ENCODE results near the gene BNIP3. TPM values are rescaled to one million over a fixed set of nuclear protein-coding genes. Genes with fewer than 3 reads are reported as not detected.

The BNIP3 gene
- total RNA-seq, 1 experiment from 2014 or later = 113 TPM

DNA sequence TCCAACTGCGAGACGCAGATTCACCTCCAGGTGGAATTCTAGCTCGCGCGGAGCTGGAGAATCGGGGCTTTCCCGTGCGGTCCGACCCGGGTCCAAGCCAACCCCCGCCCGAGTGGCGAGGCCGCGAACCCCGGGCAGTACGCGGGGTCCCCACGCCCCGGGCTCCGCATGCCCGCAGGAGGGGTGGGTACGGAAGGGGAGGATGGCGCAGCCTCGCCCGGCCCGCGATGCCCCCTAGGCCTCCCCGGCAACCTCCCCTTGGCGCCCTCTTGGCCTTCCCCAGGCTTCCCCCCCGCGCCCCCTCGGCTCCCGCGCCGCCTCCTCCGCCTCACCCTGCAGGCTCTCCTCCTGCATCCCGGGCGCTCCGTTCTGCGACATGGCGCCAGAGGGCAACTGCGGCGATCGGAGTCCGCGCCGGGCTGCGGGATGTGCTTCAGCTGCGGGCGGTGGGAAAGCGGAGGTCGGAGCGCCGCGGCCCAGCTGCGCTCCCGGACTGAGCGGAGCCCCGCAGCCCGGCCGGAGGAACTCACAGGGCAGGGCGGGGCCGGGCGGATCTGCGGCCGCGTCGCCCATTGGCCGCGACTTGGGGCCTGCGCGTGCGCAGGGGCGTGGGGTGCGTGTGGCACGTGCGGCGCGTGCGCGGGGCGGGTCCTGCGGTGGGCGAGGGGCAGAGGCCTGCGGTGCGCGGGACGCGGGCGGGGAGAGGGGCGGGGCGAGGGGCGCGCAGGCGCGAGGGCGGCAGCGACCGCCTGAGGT is at the start of gene BNIP3 (continued):
- TF ChIP-seq ETV6 (CRISPR knock-in tag; IDR thresholded peaks at IDR 0.05) (peak; percentile 89), ESRRA (CRISPR knock-in tag; IDR thresholded peaks at IDR 0.05; ENCODE audit: borderline replicate concordance) (peak; percentile 91), CREM (CRISPR knock-in tag; IDR thresholded peaks at IDR 0.05) (peak; percentile 74; the same call in 1 of the 2 replicates)
- TF ChIP-seq, protein P1, sequence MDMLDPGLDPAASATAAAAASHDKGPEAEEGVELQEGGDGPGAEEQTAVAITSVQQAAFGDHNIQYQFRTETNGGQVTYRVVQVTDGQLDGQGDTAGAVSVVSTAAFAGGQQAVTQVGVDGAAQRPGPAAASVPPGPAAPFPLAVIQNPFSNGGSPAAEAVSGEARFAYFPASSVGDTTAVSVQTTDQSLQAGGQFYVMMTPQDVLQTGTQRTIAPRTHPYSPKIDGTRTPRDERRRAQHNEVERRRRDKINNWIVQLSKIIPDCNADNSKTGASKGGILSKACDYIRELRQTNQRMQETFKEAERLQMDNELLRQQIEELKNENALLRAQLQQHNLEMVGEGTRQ (CRISPR knock-in tag; IDR thresholded peaks at IDR 0.05) = peak; percentile 87
- TF ChIP-seq, protein P2, sequence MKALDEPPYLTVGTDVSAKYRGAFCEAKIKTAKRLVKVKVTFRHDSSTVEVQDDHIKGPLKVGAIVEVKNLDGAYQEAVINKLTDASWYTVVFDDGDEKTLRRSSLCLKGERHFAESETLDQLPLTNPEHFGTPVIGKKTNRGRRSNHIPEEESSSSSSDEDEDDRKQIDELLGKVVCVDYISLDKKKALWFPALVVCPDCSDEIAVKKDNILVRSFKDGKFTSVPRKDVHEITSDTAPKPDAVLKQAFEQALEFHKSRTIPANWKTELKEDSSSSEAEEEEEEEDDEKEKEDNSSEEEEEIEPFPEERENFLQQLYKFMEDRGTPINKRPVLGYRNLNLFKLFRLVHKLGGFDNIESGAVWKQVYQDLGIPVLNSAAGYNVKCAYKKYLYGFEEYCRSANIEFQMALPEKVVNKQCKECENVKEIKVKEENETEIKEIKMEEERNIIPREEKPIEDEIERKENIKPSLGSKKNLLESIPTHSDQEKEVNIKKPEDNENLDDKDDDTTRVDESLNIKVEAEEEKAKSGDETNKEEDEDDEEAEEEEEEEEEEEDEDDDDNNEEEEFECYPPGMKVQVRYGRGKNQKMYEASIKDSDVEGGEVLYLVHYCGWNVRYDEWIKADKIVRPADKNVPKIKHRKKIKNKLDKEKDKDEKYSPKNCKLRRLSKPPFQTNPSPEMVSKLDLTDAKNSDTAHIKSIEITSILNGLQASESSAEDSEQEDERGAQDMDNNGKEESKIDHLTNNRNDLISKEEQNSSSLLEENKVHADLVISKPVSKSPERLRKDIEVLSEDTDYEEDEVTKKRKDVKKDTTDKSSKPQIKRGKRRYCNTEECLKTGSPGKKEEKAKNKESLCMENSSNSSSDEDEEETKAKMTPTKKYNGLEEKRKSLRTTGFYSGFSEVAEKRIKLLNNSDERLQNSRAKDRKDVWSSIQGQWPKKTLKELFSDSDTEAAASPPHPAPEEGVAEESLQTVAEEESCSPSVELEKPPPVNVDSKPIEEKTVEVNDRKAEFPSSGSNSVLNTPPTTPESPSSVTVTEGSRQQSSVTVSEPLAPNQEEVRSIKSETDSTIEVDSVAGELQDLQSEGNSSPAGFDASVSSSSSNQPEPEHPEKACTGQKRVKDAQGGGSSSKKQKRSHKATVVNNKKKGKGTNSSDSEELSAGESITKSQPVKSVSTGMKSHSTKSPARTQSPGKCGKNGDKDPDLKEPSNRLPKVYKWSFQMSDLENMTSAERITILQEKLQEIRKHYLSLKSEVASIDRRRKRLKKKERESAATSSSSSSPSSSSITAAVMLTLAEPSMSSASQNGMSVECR (CRISPR knock-in tag; IDR thresholded peaks at IDR 0.05; ENCODE audit: borderline replicate concordance) = peak; percentile 66
- TF ChIP-seq, protein P3, sequence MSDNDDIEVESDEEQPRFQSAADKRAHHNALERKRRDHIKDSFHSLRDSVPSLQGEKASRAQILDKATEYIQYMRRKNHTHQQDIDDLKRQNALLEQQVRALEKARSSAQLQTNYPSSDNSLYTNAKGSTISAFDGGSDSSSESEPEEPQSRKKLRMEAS (CRISPR knock-in tag; IDR thresholded peaks at IDR 0.05) = peak; percentile 76; the same call in 1 of the 2 replicates

DNA sequence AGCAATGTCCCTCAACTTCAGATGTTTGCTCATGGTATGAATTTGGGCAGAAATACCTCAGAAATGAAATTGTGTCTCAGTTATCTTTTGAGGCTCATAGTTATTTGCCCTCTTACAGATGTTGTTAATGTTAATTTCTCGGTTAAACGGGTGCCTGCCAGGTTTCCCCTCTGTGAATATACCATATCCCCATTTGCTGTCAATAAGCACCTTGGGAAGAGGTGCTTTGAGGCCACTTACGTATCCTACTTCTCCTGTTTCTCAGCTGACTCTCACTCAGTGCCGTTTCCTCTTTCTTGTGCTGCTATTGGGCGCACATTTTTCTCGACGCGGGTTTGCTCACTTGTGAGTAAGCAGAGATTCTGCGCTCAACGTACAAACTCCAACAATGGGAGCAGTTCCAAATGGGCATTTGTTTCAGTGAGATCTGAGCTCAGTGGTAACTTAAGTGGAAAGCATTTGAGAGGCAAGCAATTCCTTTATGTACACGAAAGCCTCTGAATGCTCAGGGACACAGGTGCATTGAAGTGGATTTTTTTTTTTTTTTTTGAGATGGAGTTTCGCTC is 49.3 kb upstream of the BNIP3 start:
- H3K4me3 Mint-ChIP-seq = no peak overlapping the region
- POLR2A ChIA-PET = no interaction called here
- no peaks in the 10 kb centered on the region for H3K36me3 Mint-ChIP-seq
- TF ChIP-seq ELF4 (CRISPR knock-in tag; IDR thresholded peaks at IDR 0.05; ENCODE audit: low read depth) = no peak
- TF ChIP-seq, protein P4, sequence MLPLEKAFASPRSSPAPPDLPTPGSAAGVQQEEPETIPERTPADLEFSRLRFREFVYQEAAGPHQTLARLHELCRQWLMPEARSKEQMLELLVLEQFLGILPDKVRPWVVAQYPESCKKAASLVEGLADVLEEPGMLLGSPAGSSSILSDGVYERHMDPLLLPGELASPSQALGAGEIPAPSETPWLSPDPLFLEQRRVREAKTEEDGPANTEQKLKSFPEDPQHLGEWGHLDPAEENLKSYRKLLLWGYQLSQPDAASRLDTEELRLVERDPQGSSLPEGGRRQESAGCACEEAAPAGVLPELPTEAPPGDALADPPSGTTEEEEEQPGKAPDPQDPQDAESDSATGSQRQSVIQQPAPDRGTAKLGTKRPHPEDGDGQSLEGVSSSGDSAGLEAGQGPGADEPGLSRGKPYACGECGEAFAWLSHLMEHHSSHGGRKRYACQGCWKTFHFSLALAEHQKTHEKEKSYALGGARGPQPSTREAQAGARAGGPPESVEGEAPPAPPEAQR (CRISPR knock-in tag; IDR thresholded peaks at IDR 0.05) = no peak
- TF ChIP-seq ATF1 (CRISPR knock-in tag; IDR thresholded peaks at IDR 0.05) = no peak
- no peak for TF ChIP-seq ZNF232 (CRISPR knock-in tag; IDR thresholded peaks at IDR 0.05)
- CTCF ChIA-PET = interaction anchor here (1.3 kb wide), 1 partner anchor 8 kb away, joined by 6 read pairs; no protein-coding TSS in a partner anchor
- DNase-seq (ENCODE audit: low spot score) (no peak), ATAC-seq (no peak)
- H3K27me3 Mint-ChIP-seq (ENCODE audit: low read depth) = peaks cover 39% of the 10 kb centered on the region
- no peak overlapping the region for H3K27ac Mint-ChIP-seq
- H3K9me3 Mint-ChIP-seq = peaks cover 9% of the 10 kb centered on the region
- peaks cover 8% of the 10 kb centered on the region for H3K4me1 Mint-ChIP-seq

DNA sequence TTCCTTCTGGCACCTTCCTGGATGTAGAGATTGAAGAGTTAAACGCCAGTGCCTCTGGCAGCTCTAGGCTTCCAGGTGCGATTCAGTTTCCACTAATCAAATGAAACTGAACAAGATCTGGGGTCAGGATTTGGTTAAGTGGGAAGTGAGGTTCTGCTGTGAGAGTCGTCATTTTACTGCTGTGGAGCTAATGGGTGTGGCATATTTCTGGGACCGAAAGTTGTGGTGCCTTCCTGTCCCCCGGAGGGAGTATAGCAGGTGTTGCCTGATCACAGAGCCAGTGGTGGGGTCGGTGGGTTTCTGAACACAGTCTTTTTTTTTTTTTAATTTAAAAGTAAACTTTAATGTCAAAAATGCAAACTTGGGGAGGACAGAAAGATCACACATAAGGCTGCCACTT is 47.0 kb upstream of the BNIP3 start:
- no peak overlapping the region for H3K4me3 Mint-ChIP-seq
- peaks cover 9% of the 10 kb centered on the region for H3K9me3 Mint-ChIP-seq
- H3K36me3 Mint-ChIP-seq = no peaks in the 10 kb centered on the region
- ChIA-PET POLR2A (interaction anchor here (0.5 kb wide), 1 partner anchor 15 kb away, joined by 6 read pairs; no protein-coding TSS in a partner anchor), CTCF (no interaction called here)
- no peak for DNase-seq (ENCODE audit: low spot score)
- no peaks in the 10 kb centered on the region; the same call in 1 of the 2 replicates for H3K4me1 Mint-ChIP-seq
- no peak for ATAC-seq
- peaks cover 27% of the 10 kb centered on the region for H3K27me3 Mint-ChIP-seq (ENCODE audit: low read depth)
- no peak overlapping the region for H3K27ac Mint-ChIP-seq
- TF ChIP-seq GABPB1 (CRISPR knock-in tag; IDR thresholded peaks at IDR 0.05) = no peak

DNA sequence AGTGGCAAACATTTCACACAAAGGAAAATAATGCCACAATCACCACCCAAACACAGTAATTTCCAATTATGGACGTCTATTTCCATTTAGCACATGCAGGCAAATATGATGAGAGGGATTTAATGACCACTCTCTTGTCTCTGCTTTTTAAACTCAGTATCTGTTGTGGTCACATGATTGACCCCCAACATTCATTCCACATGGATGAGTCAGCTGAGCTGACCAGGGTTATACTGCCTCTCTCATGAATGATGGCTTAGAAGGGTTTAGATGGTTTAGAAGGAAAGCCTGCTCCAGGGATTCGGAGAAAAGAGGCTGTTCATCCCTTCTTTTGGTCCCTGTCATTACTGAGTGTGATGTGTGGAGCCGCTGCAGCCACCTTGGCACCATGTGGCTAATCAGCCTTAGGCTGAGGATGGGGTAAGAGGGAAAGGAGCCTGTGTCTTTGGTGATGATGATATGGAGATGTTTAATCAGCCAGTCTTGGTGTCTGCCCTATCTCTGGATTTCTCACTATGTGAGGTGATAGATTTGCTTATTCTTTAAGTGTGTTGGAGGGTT is 45.8 kb upstream of the BNIP3 start:
- Mint-ChIP-seq H3K4me3 (no peak overlapping the region), H3K27ac (no peak overlapping the region), H3K4me1 (peaks cover 8% of the 10 kb centered on the region), H3K36me3 (no peaks in the 10 kb centered on the region), H3K9me3 (peaks cover 9% of the 10 kb centered on the region), H3K27me3 (ENCODE audit: low read depth) (peaks cover 25% of the 10 kb centered on the region)
- CTCF ChIA-PET = no interaction called here
- no peak for DNase-seq (ENCODE audit: low spot score)
- POLR2A ChIA-PET = no interaction called here
- no peak for ATAC-seq
- TF ChIP-seq, protein P5, sequence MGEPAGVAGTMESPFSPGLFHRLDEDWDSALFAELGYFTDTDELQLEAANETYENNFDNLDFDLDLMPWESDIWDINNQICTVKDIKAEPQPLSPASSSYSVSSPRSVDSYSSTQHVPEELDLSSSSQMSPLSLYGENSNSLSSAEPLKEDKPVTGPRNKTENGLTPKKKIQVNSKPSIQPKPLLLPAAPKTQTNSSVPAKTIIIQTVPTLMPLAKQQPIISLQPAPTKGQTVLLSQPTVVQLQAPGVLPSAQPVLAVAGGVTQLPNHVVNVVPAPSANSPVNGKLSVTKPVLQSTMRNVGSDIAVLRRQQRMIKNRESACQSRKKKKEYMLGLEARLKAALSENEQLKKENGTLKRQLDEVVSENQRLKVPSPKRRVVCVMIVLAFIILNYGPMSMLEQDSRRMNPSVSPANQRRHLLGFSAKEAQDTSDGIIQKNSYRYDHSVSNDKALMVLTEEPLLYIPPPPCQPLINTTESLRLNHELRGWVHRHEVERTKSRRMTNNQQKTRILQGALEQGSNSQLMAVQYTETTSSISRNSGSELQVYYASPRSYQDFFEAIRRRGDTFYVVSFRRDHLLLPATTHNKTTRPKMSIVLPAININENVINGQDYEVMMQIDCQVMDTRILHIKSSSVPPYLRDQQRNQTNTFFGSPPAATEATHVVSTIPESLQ (CRISPR knock-in tag; IDR thresholded peaks at IDR 0.05) = no peak
- no peak for TF ChIP-seq KAT7 (CRISPR knock-in tag; IDR thresholded peaks at IDR 0.05; ENCODE audit: borderline replicate concordance)
- TF ChIP-seq, protein P6, sequence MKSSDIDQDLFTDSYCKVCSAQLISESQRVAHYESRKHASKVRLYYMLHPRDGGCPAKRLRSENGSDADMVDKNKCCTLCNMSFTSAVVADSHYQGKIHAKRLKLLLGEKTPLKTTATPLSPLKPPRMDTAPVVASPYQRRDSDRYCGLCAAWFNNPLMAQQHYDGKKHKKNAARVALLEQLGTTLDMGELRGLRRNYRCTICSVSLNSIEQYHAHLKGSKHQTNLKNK (CRISPR knock-in tag; IDR thresholded peaks at IDR 0.05) = no peak
- TF ChIP-seq RORB (CRISPR knock-in tag; IDR thresholded peaks at IDR 0.05) = no peak
- no peak for TF ChIP-seq GRHL2 (CRISPR knock-in tag; IDR thresholded peaks at IDR 0.05; ENCODE audit: insufficient replicate concordance, severe bottlenecking)
- TF ChIP-seq, protein P7, sequence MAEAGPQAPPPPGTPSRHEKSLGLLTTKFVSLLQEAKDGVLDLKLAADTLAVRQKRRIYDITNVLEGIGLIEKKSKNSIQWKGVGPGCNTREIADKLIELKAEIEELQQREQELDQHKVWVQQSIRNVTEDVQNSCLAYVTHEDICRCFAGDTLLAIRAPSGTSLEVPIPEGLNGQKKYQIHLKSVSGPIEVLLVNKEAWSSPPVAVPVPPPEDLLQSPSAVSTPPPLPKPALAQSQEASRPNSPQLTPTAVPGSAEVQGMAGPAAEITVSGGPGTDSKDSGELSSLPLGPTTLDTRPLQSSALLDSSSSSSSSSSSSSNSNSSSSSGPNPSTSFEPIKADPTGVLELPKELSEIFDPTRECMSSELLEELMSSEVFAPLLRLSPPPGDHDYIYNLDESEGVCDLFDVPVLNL (CRISPR knock-in tag; IDR thresholded peaks at IDR 0.05; ENCODE audit: borderline replicate concordance, low read depth) = no peak
- TF ChIP-seq PRRX2 (CRISPR knock-in tag; IDR thresholded peaks at IDR 0.05) = no peak

Measured in WTC11 (cell line).